WTC11 (cell line): ENCODE data around the gene TMC7.
"Not testable (repeated sequence)": the region's sequence is repeated elsewhere in the genome, so short reads cannot be mapped to it uniquely, and the experiment has no call there.

Experiments used
- CREB1 ChIP-seq: sonication (generic); formaldehyde crosslinking; IDR thresholded peaks from 2 replicates; pipeline ENCODE4 v1.8.0; 2023; ENCODE audit warnings: mild to moderate bottlenecking, missing genetic modification reagents
- CTCF ChIP-seq: fragments of 200-600 bp; IDR thresholded peaks from 2 replicates; pipeline ENCODE4 v1.8.0; 2022; ENCODE audit warnings: antibody characterized with exemption

DNA sequence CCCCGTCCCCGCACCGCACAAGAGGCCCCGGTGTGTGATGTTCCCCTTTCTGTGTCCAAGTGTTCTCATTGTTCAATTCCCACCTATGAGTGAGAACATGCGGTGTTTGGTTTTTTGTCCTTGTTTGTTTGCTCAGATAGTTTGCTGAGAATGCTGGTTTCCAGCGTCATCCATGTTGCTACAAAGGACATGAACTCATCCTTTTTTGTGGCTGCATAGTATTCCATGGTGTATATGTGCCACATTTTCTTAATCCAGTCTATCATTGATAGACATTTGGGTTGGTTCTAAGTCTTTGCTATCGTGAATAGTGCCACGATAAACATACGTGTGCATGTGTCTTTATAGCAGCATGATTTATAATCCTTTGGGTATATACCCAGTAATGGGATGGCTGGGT lies 8.0 kb downstream of the TMC7 start:
- not testable (repeated sequence) for TF ChIP-seq CTCF; CREB1 (CRISPR knock-in tag)
